SIG-M5 treated with dmso at 0.1 percent for 504 hours (cell line): Measurements from ENCODE around the gene TMEM132A.
"Not testable (repeated sequence)": the region's sequence is repeated elsewhere in the genome, so short reads cannot be mapped to it uniquely, and the experiment has no call there.

ENCODE experiments used
- DNase-seq: peaks from one replicate; lab custom pipeline; 2025; ENCODE audit not compliant: unreplicated experiment; lab: John Stamatoyannopoulos, UW

Gene TMEM132A

DNA sequence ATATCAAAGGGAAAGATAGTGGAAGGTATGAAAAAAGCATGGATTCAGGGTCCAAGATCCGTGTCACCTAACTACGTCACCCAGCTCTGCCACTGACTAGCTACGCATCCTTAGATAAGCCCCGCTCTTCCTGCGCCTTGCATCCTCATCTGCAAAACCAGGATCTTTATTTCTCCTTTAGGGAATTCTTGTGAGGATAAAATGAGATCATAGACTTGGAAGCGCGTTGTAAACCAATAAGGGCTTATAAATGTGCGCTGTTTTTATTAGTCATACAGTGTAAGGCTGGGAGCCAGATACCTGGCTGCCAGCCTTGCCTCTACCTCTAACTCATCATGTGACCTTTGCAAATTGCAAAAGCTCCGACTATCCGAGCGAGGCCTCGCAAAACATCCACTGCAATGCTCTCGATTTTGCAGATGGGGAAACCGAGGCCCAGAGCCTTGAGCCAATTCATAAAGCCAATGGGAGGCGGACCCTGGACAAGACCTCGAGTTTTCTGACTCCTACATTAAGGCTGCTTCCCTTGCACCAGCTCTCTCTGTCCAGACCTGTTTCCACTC is 18.6 kb upstream of the TMEM132A start:
- no peak for DNase-seq

DNA sequence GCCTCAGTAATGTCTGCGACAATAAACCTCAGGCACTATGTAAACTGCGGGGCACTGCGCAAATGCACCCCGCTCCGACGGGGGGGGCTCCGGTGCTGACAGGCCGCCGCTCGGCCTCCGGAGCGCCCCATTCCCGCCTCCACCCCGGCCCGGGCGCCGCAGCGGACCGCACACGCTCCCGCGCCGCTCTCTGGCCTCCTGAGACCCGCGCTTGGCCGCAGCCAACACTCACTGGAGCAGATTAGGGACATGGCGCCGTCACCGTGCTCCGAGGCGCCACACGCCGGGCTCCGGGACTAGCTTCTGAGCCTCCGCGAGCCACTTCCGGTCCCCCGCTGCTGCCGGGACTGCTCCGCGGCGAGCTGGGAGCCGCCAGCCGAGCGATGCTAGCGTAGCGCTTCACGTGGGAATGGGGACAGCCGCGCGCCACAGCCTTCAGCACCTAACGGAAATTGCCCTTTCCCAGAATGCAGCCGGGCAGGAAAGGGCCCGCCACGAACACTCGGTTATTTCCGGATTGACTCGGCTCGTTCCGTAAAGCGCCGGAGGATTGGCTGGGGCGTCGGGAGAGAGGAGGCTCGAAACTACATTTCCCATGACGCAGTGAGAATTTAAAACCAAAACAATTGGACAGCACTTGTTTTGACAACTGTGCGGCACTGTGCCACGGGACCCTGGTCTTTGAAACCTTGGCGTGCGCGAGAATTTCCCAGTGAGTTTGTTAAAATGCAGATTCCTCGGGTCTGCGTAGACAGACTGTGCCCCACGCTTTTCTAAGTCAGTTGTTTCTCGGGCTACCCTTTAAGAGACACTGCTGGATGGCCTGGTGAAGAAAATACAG is 17.9 kb upstream of the TMEM132A start, which contains the start of gene PRPF19:
TSS of gene PRPF19 (minus strand) at position 454 of the 841 bp plus-strand sequence. CDS start at position 251, 203 bp downstream.
- DNase-seq: peak; percentile 97

DNA sequence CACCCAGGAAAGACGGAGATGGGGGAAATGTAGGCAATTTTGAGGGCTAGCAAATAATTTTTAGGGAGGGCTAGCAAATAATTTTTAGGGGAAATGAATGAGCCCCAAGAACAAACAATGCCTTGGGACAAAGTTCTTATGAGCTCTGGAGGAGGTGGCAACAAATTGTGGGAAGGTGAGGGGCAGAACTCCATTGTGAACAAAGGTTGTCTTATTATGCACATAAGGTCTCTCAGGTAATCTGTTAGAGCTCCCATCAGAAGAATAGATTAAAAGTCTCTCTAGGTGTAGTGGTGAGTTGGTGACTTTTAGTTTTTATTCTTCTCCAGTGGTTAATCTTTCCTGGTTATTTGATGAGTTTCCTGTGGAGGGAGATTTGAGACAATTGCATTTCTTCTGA is 15.5 kb upstream of the TMEM132A start:
- DNase-seq: no peak

DNA sequence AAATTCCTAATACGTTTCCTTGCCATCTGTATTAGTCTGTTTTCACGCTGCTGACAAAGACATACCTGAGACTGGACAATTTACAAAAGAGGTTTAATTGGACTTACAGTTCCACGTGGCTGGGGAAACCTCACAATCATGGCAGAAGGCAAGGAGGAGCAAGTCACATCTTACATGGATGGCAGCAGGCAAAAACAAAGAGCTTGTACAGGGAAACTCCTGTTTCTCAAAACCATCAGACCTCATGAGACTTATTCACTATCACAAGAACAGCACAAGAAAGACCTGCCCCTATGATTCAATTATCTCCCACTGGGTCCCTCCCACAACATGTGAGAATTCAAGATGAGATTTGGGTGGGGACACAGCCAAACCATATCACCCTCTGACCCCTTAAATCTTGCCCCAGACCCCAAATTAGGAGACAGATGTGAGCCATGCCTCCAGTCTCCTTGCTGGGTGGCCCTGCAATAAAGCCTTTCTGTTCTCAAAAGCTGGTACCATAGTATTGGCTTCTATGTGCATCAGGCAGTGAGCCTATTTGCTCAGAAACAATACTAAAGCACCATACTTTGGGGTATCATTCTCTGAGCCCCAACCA is 14.5 kb upstream of the TMEM132A start:
- DNase-seq: not testable (repeated sequence)

DNA sequence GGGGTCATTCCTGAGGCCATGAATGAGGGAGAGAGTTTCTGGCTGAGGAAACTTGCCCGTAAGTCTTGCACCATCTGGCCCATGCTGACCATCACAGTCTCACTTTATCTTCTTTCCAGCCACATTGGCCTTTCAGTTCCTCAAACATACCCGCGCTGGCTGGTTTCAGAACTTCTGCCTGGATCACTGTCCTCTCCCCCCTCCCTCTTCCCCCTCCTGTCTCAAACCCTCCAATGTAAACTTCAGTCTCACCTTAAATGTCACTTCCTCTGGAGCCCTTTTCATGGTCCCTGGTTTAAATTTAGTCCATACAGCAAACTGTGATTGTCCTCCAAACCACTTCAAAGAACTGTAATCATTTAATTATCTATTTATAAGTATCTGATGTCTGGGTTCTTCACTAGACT is 14.0 kb upstream of the TMEM132A start:
- DNase-seq: peak; percentile 80

DNA sequence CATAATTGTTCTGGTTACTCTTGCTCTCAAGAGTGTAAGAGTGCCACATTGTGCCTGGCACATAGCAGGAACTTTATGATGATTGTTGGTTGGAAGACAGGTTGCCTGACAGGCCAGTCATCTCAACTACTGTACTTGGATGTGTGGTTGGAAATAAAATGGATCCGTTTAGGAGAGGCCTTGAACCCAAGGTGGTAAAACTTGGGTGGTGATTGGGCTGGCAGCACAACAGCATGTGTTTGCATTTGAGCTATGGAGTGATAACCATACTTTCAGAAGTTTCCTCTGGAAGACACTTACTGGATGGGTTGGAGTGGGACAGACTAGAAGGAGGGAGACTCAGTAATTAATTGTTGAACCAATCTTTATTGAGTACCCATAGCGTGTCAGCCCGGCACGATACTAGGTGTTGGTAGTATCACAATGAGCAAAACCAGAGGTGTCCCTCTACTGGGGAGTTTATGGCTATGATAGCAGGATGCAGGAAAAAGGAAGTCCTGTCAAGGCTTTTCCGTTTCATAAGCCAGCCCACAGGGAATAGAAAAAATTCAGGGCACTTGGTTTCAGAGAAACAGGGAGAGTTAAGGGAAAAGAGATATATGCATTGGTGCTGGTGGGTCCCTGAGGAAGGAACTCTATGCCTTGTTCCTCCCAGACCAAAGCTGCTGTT is 13.4 kb upstream of the TMEM132A start:
- peak; percentile 22 for DNase-seq

DNA sequence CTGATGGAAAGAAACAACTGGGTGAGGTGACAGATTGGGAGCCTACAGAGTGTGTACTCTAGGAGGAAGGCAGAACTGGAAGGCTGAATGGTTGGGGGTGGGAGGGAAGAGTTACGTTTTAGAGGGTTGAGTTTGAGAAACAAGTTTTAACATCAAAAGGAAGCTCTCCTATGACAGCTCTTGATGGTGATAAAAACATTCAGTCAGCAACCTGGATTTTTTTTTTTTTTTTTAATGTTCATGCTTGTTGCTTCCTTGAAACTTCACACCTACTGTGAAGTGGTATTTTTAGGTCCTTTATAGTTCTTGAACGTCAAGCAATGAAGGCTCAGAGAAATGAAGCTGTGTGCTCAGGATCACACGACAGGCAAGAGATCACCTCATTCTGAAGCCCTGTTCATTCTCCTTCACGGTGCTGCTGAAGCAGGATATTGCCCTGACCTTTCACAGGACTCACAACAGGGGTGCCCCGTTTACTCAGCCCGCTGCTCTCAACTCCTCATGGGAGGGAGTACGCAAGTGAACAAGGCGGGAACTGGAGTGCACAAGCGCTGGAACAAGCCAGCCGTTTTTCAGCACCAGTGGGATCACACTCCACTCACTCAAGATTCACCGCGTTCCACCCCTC is 11.9 kb upstream of the TMEM132A start:
- DNase-seq: no peak

DNA sequence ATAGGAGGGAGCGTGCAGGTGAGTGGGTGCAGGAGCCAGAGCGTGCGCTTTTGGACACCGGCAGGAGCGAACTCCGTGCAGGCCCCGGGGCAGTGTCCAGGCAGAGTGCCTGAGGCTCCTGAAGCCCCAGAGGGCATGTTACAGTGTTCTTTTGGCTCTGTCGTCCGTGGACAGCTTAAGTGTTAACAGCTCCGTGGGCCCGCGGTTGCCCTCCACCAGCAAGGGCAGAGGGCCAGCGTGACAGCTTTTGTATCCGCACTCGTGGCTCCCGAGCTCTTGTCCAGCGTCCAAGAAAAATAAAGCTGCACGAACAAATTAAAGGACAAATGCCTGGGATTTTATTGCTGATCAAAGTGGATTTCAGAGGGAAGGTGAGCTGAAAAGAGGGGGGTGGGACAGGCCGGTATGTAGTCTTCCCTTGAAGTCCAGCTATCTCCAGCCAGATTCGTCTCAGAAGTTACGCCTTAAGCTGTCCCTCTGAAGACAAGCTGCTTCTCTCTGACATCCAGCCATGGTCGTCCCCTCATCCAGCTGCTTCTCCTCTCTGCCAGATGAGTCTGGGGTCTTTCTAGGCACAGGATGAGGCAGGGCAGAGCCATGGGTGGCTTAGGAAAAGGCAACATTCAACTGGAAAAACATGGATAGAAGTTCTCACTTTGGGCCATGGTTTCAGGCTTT is 11.3 kb upstream of the TMEM132A start:
- no peak for DNase-seq

DNA sequence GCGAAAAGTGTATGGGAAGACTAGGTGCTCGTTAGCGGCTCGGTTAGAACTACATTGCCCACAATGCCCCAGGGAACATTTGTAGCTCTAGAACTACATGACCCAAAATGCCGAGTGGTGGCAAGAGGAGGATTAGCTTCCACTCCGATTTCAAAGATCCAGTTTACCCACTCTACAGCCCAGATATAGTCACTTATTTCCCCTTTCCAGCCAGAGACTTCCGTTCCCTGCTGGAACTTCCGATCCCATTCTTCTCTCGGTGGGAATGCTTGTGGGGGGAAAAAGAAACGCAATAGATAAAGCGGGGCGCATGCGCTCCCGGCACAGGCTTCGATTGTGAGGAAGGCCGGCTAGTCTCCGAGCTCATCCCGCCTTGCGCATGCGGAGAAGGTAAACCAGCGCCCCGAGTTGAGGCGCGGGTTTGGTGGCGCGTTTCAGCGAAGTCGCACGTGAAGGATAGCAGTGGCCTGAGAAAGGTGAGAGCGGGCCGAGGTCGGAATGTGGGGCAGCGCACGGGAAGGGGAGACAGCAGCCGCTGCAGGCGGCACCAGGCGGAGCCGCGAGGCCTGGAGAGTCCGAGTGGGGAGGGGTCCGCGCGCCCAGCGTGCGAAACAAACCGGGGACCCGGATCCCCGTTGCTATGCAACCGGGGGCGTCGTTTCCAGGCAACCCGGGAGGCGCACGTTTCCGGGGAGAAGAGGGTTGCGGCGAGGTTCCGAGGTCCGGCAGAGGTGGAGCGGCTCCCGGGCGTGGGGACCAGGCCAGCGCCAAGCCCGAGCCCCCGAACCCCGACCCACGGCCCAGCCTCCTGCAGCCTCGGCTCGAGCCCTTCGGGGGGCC is 10.2 kb upstream of the TMEM132A start, which contains the start of gene TMEM109:
TSS of gene TMEM109 (plus strand) at position 366 of the 840 bp plus-strand sequence. CDS start 5,536 bp downstream, outside the sequence.
- DNase-seq: peak; percentile 87

DNA sequence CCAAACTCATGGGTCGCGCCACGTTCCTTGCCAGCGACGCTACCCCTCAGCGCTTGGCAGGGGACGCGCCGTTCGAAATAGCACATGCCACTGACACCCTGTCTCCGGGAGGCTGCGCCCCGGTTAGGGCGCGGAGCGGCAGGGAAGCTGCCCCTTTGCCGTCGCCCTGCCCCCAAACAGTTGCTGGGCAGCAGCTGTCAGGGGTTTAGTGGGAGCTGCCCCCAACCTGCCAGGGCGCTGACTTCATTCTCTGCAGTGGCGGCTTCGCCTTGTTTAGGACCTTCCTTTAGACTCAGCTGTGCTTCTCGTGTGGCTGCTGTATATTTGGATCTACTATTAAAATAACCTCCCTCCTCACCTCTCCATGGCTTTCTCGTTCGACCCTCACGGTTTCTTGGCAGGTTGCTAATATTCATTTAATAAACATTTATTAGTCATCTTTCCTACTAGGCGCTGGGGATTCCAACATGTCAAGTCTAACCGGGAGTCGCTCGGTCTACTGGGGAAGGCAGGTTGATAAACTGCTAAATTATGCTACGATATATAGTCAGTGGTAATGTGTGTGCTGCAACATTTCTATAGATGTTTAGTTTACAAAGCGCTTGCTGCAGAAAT is 9.5 kb upstream of the TMEM132A start:
- DNase-seq: peak; percentile 17

DNA sequence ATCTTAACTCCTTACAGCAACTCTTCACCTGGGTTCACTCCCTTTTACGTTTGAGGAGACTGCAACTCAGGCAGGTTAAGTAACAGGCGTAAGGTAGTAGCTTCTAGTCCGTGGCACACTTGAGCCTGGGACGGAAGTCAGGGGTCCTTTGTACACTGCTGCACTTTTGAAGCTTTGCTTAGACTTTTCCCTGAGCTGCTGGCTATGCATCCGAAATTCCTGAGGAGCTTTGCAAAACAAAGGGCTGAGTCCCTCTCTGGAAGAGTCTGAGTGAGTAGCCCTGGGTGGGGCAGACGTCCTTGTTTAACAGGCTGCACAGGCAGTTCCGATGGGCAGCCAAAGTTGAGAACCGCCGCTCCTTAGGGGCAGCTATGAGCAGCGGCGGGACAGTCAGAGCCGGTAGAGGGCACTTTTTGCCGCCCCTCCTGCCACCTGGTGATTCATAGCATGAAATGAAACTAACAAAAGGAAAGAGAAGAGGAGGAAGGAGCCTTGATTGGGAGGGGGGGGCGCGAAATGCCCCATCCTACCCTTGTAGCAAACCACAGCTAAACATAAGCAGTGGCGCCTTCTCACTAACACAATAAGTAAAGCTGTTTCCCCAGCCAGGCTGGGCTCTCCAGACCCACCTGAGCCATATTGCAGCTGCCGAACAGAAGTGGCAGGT is 8.9 kb upstream of the TMEM132A start:
- DNase-seq: peak; percentile 76

DNA sequence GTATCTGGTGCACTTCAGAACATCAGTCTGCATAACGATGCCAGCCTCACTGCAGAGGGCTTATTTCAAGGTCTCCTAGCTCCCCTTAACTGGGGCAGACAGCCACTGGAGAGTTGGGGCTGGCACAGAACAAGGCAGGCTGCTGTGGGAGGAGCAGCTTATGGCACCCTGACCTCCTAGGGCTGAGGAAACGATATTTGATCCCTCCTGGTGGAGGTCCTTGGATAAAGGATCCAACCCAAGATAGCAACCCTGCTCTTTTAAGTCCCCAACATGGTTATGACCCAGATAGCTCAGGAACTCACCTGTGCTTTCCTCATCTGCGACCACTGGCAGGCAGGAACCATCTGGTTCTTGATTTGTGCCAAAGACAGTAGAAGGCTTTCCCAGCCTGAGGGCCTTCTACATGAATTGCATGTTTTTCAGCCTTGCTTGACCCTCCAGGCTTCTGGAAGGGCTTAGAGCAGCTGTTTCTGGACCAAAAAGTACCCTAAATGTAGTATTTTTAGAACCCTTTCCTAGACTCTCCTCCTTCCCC is 7.5 kb upstream of the TMEM132A start:
- no peak for DNase-seq

DNA sequence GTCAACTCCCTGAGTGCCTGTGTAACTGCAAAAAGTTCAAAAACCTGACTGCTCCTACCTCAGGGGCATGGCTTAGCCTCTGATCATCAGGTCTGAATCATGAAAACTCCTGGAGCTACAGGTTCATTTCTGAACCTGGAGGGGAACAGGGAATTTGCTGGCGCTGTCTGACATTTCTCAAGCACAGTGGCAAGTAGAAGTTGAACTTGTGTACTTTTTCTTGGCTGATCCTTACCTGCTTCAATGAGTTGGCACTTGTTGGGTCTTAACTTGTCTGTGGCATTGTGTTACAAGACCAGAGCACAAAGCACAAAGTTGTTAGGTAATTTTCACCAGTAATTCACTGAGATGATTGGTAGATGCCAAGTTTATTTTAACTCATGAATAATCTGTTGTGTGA is 7.0 kb upstream of the TMEM132A start:
- no peak for DNase-seq

DNA sequence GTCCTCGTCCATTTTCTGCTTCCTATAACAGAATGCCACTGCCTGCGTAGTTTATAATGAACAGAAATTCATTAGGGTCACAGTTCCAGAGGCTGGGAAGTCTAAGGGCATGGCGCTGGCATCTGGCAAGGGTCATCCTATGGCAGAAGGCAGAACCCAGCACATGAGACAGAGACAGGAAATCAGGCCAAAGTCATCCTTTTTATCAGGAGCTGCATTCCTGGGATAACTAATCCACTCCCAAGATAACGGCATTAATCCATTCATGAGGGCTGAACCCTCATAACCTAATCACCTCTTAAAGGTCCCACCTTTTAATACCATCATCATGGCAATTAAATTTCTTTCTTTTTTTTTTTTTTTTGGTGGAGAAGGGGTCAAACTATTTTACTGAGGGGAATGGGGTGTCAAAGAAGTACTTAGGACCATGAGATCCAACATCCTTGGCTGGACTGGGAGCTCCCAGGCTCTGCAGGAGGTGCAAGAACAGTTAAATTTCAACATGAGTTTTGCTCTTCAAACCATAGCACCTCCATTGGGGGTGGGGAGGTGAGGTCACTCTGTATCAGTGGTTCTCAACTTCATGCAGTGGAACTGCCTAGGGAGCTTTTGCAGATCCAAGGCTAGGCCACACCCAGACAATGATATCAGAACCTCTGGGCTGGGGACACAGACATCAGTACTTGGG is 5.9 kb upstream of the TMEM132A start:
- no peak for DNase-seq

DNA sequence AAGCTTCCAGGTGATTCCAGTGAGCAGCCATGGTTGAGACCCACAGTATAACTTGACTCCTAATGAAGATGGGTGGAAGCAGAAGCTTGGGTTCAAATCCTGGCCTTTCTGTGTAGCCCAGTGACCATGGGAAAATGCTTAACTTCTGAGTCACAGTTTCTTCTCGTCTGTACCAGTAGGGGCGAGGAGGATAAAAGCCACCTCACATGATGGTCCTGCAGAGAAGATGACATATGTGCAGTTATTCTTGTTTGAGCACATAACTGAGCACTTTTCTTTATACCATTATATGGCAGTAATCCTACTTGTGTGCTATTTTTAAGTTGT is 5.4 kb upstream of the TMEM132A start:
- DNase-seq: no peak

DNA sequence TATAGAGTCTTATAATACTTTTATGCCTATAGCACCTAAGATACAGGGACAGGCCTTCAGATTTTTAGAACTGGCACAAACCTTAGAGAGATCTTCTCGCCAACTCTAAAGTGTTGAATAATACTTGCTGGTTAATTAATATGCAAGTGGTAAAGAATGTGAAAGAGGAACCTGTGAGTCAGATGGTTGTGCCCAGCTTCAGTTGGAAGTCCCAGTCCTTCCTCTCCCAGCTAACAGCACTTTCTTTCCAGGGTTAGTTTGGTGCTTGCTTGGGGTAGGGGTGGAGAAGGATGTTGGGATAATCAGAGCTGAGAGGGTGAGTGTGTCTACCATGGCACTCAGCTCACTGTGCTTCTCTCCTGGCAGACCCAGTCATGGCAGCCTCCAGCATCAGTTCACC is 4.9 kb upstream of the TMEM132A start:
- DNase-seq: peak; percentile 22

DNA sequence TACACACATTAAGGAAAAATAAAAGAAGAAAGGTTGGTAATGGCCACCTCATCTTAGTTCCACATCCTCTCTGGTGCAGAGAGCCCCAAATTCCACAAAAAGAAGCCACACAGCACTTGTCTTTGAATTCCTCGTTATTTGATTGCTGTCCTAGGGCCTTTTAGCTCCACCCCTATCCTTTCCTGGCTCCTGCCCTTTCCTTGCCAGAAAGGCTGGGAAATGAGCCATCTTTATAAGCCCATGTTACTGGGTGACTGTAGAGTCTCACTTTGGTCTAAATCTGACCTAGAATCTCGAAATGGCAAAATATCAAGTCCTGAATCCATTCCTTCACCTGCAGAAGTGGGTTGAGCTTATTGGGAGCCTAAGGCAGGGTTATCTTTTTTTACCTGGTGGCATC is 4.3 kb upstream of the TMEM132A start:
- DNase-seq: no peak

DNA sequence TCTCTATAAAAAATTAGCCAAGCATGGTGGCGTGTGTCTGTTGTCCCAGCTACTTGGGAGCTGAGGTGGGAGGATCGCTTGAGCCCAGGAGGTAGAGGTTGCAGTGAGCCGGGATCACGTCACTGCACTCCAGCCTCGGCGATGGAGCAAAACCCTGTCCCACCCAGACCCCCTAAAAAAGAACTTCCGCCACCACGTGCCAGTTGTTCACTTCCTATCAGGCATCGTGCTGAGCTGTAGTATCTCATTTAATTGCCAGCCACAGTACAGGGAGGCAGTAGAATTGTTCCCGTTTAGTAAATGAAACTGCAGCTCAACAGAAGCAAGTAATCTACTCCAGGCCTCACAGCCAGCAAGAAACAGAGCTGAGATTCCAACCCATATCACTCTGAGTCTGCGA is 3.0 kb upstream of the TMEM132A start:
- no peak for DNase-seq
